H9 (cell line): ENCODE data around the gene PCCA. TPM values are rescaled to one million over a fixed set of nuclear protein-coding genes. Genes with fewer than 3 reads are reported as not detected.

Experiments
- DNase-seq: peaks from one replicate; pipeline ENCODE4 v3.0.0-alpha.2; 2017
- H2AFZ ChIP-seq: one replicate; pipeline ENCODE4 v1.6.1; 2013; ENCODE audit warnings: mild to moderate bottlenecking, low read length, control low read depth, moderate library complexity
- H2AK5ac ChIP-seq: 2 replicates; pipeline ENCODE4 v1.6.1; 2013; ENCODE audit warnings: low read length, control low read depth, mixed read lengths; ENCODE audit not compliant: insufficient read length
- H2BK120ac ChIP-seq: one replicate; pipeline ENCODE4 v1.6.1; 2013; ENCODE audit warnings: low read depth, mild to moderate bottlenecking, low read length, control low read depth, inconsistent platforms; ENCODE audit not compliant: poor library complexity, severe bottlenecking
- H2BK12ac ChIP-seq: 2 replicates; pipeline ENCODE4 v1.6.1; 2013; ENCODE audit warnings: low read length, control low read depth, mixed read lengths, low read depth; ENCODE audit not compliant: insufficient read length
- H2BK15ac ChIP-seq: 2 replicates; pipeline ENCODE4 v1.6.1; 2013; ENCODE audit warnings: low read depth, low read length, control low read depth
- H2BK20ac ChIP-seq: one replicate; pipeline ENCODE4 v1.6.1; 2013; ENCODE audit warnings: low read depth, mild to moderate bottlenecking, low read length, control low read depth, inconsistent platforms; ENCODE audit not compliant: poor library complexity, severe bottlenecking
- H2BK5ac ChIP-seq: 2 replicates; pipeline ENCODE4 v1.6.1; 2013; ENCODE audit warnings: low read length, control low read depth, mixed read lengths; ENCODE audit not compliant: insufficient read length
- H3K14ac ChIP-seq: 2 replicates; pipeline ENCODE4 v1.6.1; 2013; ENCODE audit warnings: low read length, control low read depth; ENCODE audit not compliant: insufficient read depth
- H3K18ac ChIP-seq: 2 replicates; pipeline ENCODE4 v1.6.1; 2013; ENCODE audit warnings: low read depth, mild to moderate bottlenecking, mixed read lengths, low read length, control low read depth; ENCODE audit not compliant: insufficient read length
- H3K23ac ChIP-seq: 2 replicates; pipeline ENCODE4 v1.6.1; 2013; ENCODE audit warnings: low read length, control low read depth, mixed read lengths, low read depth; ENCODE audit not compliant: insufficient read length
- H3K23me2 ChIP-seq: 2 replicates; pipeline ENCODE4 v1.6.1; 2013; ENCODE audit warnings: low read depth, mild to moderate bottlenecking, mixed read lengths, low read length, control low read depth; ENCODE audit not compliant: insufficient read length, poor library complexity, severe bottlenecking
- H3K27ac ChIP-seq: 2 replicates; pipeline ENCODE4 v1.5.1; 2013; ENCODE audit warnings: low read length, control low read depth, mixed read lengths, low read depth; ENCODE audit not compliant: insufficient read length
- H3K27me3 ChIP-seq: 2 replicates; pipeline ENCODE4 v1.6.1; 2013; ENCODE audit warnings: low read length, control low read depth, inconsistent platforms; ENCODE audit not compliant: insufficient read depth
- H3K4ac ChIP-seq: 2 replicates; pipeline ENCODE4 v1.6.1; 2013; ENCODE audit warnings: low read depth, mild to moderate bottlenecking, control low read depth, inconsistent platforms, low read length, moderate library complexity
- H3K4me1 ChIP-seq: 2 replicates; pipeline ENCODE4 v1.6.1; 2013; ENCODE audit warnings: low read length, control low read depth, inconsistent platforms; ENCODE audit not compliant: insufficient read depth
- H3K4me2 ChIP-seq: 2 replicates; pipeline ENCODE4 v1.6.1; 2013; ENCODE audit warnings: low read length, control low read depth, mixed read lengths; ENCODE audit not compliant: insufficient read length, insufficient read depth
- H3K56ac ChIP-seq: 2 replicates; pipeline ENCODE4 v1.6.1; 2013; ENCODE audit warnings: low read depth, mild to moderate bottlenecking, mixed read lengths, low read length, control low read depth; ENCODE audit not compliant: insufficient read length
- H3K79me1 ChIP-seq: 2 replicates; pipeline ENCODE4 v1.6.1; 2013; ENCODE audit warnings: low read depth, mild to moderate bottlenecking, moderate library complexity, low read length, control low read depth, inconsistent platforms; ENCODE audit not compliant: insufficient read depth, poor library complexity, severe bottlenecking
- H3K79me2 ChIP-seq: 2 replicates; pipeline ENCODE4 v1.6.1; 2013; ENCODE audit warnings: low read length, control low read depth, inconsistent platforms; ENCODE audit not compliant: insufficient read depth
- H3K9ac ChIP-seq: 2 replicates; pipeline ENCODE4 v1.6.1; 2013; ENCODE audit warnings: low read length, control low read depth, mixed read lengths; ENCODE audit not compliant: insufficient read length; ENCODE audit errors: extremely low read depth
- H3K9me3 ChIP-seq: one replicate; pipeline ENCODE4 v1.6.1; 2013; ENCODE audit warnings: low read depth, low read length, inconsistent platforms; ENCODE audit not compliant: control insufficient read depth
- H3T11ph ChIP-seq: one replicate; pipeline ENCODE4 v1.6.1; 2013; ENCODE audit warnings: mild to moderate bottlenecking, low read length, control low read depth, inconsistent platforms
- H4K20me1 ChIP-seq: one replicate; pipeline ENCODE4 v1.6.1; 2013; ENCODE audit not compliant: control insufficient read depth, insufficient read length, insufficient read depth
- H4K5ac ChIP-seq: 2 replicates; pipeline ENCODE4 v1.6.1; 2013; ENCODE audit warnings: low read depth, mild to moderate bottlenecking, mixed read lengths, low read length, control low read depth; ENCODE audit not compliant: insufficient read length
- H4K8ac ChIP-seq: replicated peaks from 2 replicates; pipeline ENCODE4 v1.6.1; 2013; ENCODE audit warnings: low read length, control low read depth, mixed read lengths, low read depth; ENCODE audit not compliant: insufficient read length
- H4K91ac ChIP-seq: 2 replicates; pipeline ENCODE4 v1.6.1; 2013; ENCODE audit warnings: low read depth, mild to moderate bottlenecking, moderate library complexity, mixed read lengths, low read length, control low read depth; ENCODE audit not compliant: insufficient read length
- H3K27ac Mint-ChIP-seq, 3 experiments: 2 replicates in 2 of 3; 3 replicates in 1 of 3; pipeline ENCODE4 v1.8.0; 2020 to 2021; ENCODE audit warnings: mixed read lengths in 3 of 3, mild to moderate bottlenecking in 1 of 3, moderate library complexity in 1 of 3
- H3K27me3 Mint-ChIP-seq: 2 replicates; pipeline ENCODE4 v1.8.0; 2021; ENCODE audit warnings: low read depth, mild to moderate bottlenecking, moderate library complexity, mixed read lengths
- H3K36me3 Mint-ChIP-seq, 3 experiments: 2 replicates in 2 of 3; 3 replicates in 1 of 3; pipeline ENCODE4 v1.8.0; 2020 to 2021; ENCODE audit warnings: low read depth in 3 of 3, mixed read lengths in 3 of 3; ENCODE audit not compliant: insufficient read depth in 1 of 3
- H3K4me1 Mint-ChIP-seq, 2 experiments: 2 replicates each; pipeline ENCODE4 v1.8.0; 2020; ENCODE audit warnings: mixed read lengths in 2 of 2
- H3K4me3 Mint-ChIP-seq, 2 experiments: 2 replicates in 1 of 2; 3 replicates in 1 of 2; pipeline ENCODE4 v1.8.0; 2020 to 2021; ENCODE audit warnings: mild to moderate bottlenecking in 2 of 2, mixed read lengths in 2 of 2, moderate library complexity in 1 of 2
- H3K9me3 Mint-ChIP-seq, 2 experiments: 2 replicates in 1 of 2; 3 replicates in 1 of 2; pipeline ENCODE4 v1.8.0; 2020; ENCODE audit warnings: mild to moderate bottlenecking in 2 of 2, mixed read lengths in 2 of 2, moderate library complexity in 1 of 2
- CTCF ChIP-seq: fragments of 200-600 bp; sonication (generic); conservative IDR thresholded peaks from 3 replicates; pipeline ENCODE4 v1.8.0; 2021; ENCODE audit warnings: antibody characterized with exemption, mild to moderate bottlenecking
- WGBS: extraction: QIAGEN DNeasy Blood & Tissue Kit; methylation state at CpG from one replicate; pipeline ENCODE4 v1.1.7; 2013; ENCODE audit warnings: missing lambda C conversion rate, low lambda C conversion rate, mixed read lengths; ENCODE audit not compliant: insufficient read length; ENCODE audit errors: extremely low coverage; 5-methylcytosine and 5-hydroxymethylcytosine counted together
- total RNA-seq: library from RNA; stranded (reverse); gene quantifications from 2 replicates; pipeline ENCODE4 v1.2.1, GENCODE V29; 2021

PCCA gene
- total RNA-seq, 1 experiment from 2014 or later: 56.5 TPM

- no peak overlapping the region for H3T11ph ChIP-seq
- no peak overlapping the region for H2BK5ac ChIP-seq
- H2BK20ac ChIP-seq: no peak overlapping the region
- no peak overlapping the region for H3K9ac ChIP-seq
- no peak overlapping the region for H3K4me2 ChIP-seq
- H3K79me2 ChIP-seq: no peaks in the 10 kb centered on the region
- H4K20me1 ChIP-seq: no peaks in the 10 kb centered on the region
- DNase-seq: no peak
- peaks cover 2 to 7% (median 7%) of the 10 kb centered on the region in 3 experiments; a peak in 5 of 7 replicates for H3K36me3 Mint-ChIP-seq
- no peak overlapping the region for H3K4me3 Mint-ChIP-seq
- H4K91ac ChIP-seq: no peak overlapping the region
- H3K4me1 ChIP-seq: peaks cover 10% of the 10 kb centered on the region
- TF ChIP-seq CTCF: no peak
- H3K23me2 ChIP-seq: no peaks in the 10 kb centered on the region
- no peak overlapping the region for H4K5ac ChIP-seq
- no CpG with 5 or more reads among the region's 2 CpGs for WGBS
- H3K27ac Mint-ChIP-seq: no peak overlapping the region
- H3K9me3 ChIP-seq: no peaks in the 10 kb centered on the region
- H3K79me1 ChIP-seq: no peaks in the 10 kb centered on the region
- H3K14ac ChIP-seq: no peak overlapping the region
- no peak overlapping the region for H3K18ac ChIP-seq
- no peaks in the 10 kb centered on the region for H3K27me3 ChIP-seq
- no peak overlapping the region for H2BK120ac ChIP-seq
- H3K4ac ChIP-seq: no peak overlapping the region
- H2AK5ac ChIP-seq: no peak overlapping the region
- H2AFZ ChIP-seq: no peak overlapping the region
- peaks cover 28 to 29% of the 10 kb centered on the region in 2 experiments for H3K4me1 Mint-ChIP-seq
- H3K9me3 Mint-ChIP-seq: no peaks in the 10 kb centered on the region
- H2BK12ac ChIP-seq: no peak overlapping the region
- H3K56ac ChIP-seq: no peak overlapping the region
- H4K8ac ChIP-seq: no peak overlapping the region
- H3K27me3 Mint-ChIP-seq: no peaks in the 10 kb centered on the region
- no peak overlapping the region for H2BK15ac ChIP-seq
- H3K27ac ChIP-seq: no peak overlapping the region
- no peak overlapping the region for H3K23ac ChIP-seq
Observed at GRCh38 chr13:100362371-100362770, 273.5 kb downstream of the PCCA start.
